Measurements from ENCODE around the gene TMEM234.
"Not testable (repeated sequence)": the region's sequence is repeated elsewhere in the genome, so short reads cannot be mapped to it uniquely, and the experiment has no call there.

TMEM234 gene

DNA sequence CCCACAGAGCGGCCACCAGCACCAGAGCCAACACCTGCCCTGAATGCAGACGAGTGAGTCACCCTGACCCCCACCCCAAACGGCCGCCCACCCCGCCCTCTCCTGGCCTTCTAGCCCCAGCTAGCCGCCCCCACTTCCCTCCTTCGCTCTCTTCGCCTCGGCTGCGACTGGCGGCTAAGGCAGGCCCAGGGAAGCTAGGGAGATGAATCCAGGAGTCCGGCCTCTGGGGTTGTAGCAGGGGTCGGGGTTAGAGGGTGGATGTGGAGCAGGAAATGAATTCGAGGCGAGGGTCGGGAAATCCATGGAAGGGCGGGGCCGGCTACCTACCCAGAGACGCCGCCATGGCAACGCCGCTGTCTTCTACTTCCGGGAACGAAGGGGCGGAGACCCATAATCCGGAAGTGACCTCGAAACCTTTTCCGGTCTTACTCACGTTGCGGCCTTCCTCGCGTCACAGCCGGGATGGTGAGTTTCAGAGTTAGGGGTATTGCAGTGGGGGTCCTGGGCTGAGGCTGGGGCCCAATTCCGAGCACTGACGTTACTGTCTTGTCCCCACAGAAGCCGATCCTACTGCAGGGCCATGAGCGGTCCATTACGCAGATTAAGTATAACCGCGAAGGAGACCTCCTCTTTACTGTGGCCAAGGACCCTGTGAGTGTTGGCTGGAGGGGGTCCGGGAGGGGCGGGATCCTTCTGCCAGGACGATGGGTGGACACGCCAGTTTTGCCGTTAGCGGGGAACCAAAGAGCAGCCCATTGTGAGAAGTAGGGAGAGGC is at the start of gene TMEM234, which contains the start of gene EIF3I:
Gene TMEM234, minus strand, starts transcription at position 374 of the 776 bp plus-strand sequence. Its CDS starts 31 bp downstream, at position 343.
Gene EIF3I, plus strand, starts transcription at position 428 of the 776 bp plus-strand sequence. Its CDS starts 35 bp downstream, at position 463.
- peak within 1 kb of the TSS; percentile 58 for H3K27ac ChIP-seq
- TF ChIP-seq ZFX (IDR thresholded peaks at IDR 0.05; ENCODE audit: borderline replicate concordance) = no peak
- TF ChIP-seq, protein P1, sequence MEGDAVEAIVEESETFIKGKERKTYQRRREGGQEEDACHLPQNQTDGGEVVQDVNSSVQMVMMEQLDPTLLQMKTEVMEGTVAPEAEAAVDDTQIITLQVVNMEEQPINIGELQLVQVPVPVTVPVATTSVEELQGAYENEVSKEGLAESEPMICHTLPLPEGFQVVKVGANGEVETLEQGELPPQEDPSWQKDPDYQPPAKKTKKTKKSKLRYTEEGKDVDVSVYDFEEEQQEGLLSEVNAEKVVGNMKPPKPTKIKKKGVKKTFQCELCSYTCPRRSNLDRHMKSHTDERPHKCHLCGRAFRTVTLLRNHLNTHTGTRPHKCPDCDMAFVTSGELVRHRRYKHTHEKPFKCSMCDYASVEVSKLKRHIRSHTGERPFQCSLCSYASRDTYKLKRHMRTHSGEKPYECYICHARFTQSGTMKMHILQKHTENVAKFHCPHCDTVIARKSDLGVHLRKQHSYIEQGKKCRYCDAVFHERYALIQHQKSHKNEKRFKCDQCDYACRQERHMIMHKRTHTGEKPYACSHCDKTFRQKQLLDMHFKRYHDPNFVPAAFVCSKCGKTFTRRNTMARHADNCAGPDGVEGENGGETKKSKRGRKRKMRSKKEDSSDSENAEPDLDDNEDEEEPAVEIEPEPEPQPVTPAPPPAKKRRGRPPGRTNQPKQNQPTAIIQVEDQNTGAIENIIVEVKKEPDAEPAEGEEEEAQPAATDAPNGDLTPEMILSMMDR (IDR thresholded peaks at IDR 0.05) = no peak

DNA sequence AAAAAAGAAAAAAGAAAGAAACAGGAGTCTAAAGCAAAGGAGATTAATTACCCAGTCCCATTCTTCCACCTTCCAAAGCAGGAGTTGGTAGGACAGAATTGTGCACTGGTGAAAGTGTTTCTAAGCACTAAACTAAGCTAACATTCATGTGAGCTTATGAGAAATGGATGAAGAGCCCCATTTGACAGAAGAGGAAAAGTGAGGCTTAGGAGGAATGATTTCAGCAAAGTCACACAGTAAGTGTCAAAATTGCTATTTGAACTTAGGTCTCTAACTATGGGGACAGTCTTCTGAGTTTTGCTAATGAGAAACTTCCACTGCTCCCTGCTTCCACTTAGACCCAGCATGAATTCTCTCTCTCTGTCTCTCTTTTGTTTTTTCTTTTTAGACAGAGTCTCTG is 47.6 kb upstream of the TMEM234 start:
- H3K27ac ChIP-seq = no peak overlapping the region
- TF ChIP-seq ZFX (IDR thresholded peaks at IDR 0.05; ENCODE audit: borderline replicate concordance) = no peak
- TF ChIP-seq, protein P1 (IDR thresholded peaks at IDR 0.05) = no peak

DNA sequence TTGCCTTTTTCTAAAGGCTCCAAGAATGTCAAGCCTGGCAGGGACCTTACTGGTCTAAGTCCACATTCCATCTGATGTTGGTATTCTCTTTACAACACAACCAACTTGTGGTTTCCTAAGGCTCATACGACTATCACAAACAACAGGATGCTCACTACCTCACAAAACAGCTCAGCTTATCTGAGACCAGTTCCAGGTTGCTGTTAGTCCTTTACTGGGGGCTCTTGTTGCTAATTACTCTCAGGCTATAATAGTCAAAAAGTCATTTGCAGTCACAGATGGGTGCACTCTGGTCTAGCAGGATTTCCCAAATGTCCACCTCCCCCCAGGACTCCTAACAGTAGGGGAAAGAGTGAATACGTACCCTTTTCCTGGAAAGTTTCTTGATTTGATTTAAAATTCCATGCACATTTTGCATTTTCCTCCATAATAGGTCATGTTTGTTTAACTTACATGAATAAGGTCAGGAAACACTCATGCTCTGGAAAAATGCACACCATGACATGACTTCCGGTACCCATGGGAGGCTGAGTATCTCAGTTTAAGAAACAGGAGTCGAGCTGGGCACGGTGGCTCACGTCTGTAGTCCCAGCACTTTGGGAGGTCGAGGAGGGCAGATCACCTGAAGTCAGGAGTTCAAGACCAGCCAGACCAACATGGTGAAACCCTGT is 44.9 kb upstream of the TMEM234 start:
- TF ChIP-seq, protein P1 (IDR thresholded peaks at IDR 0.05) = no peak
- no peak for TF ChIP-seq ZFX (IDR thresholded peaks at IDR 0.05; ENCODE audit: borderline replicate concordance)
- H3K27ac ChIP-seq = no peak overlapping the region

DNA sequence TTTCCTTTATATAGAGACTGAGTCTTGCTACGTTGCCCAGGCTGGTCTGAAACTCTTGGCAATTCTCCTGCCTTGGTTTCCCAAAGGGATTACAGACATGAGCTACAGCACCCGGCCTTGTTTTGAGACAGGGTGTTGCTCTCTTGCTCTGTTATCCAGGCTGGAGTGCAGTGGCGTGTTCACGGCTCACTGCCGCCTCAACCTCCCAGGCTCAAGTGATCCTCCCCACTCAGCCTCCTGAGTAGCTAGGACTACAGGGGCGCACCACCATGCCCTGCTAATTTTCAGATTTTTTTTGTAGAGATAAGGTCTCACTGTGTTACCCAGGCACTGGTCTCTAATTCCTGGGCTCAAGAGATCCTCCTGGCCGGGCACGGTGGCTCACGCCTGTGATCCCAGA is 43.7 kb upstream of the TMEM234 start:
- TF ChIP-seq ZFX (IDR thresholded peaks at IDR 0.05; ENCODE audit: borderline replicate concordance) = no peak
- TF ChIP-seq, protein P1 (IDR thresholded peaks at IDR 0.05) = no peak
- no peak overlapping the region for H3K27ac ChIP-seq

DNA sequence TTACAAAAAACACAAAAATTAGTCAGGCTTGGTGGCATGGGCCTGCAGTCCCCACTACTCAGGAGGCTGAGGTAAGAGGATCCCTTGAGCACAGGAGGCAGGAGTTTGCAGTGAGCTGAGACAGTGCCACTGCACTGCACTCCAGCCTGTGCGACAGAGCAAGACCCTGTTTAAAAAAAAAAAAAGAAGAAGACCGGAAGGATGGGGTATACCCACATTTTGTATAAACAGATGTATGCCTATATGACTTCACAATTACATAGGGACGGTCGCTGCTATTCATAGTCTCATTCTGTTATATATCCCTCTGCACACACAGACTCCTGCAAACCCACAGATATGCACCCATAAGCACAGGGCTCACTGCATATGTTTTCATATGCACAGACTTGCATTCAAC is 41.6 kb upstream of the TMEM234 start:
- TF ChIP-seq, protein P1 (IDR thresholded peaks at IDR 0.05) = no peak
- no peak for TF ChIP-seq ZFX (IDR thresholded peaks at IDR 0.05; ENCODE audit: borderline replicate concordance)
- H3K27ac ChIP-seq = no peak overlapping the region

DNA sequence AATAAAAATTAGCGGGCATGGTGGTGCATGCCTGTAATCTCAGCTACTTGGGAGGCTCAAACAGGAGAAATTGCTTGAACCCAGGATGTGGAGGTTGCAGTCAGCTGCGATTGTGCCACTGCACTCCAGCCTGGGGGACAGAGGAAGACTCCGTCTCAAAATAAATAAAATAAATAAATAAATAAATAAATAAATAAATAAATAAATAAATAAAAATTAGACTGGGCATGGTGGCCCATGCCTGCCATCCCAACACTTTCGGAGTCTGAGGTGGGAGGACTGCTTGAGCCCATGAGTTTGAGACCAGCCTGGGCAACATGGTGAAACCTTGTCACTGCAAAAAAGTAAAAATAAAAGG is 41.1 kb upstream of the TMEM234 start:
- not testable (repeated sequence) for H3K27ac ChIP-seq

DNA sequence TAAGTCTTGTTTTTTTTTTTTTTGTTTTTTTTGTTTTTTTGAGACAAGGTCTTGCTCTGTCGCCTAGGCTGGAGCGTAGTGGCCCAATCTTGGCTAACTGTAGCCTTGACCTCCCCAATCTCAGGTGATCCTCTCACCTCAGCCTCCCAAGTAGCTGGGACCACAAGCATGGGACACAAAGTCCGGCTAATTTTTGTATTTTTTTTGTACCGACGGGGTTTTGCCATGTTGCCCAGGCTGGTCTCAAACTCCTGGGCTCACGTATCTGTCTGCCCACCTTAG is 35.0 kb upstream of the TMEM234 start:
- no peak for TF ChIP-seq ZFX (IDR thresholded peaks at IDR 0.05; ENCODE audit: borderline replicate concordance)
- TF ChIP-seq, protein P1 (IDR thresholded peaks at IDR 0.05) = no peak
- H3K27ac ChIP-seq = no peak overlapping the region
